DOHH2 (cell line): ENCODE measurements around the gene LRMDA.

ENCODE experiments used
- CTCF ChIP-seq: fragments of 200-600 bp; sonication (generic); IDR thresholded peaks from one replicate; pipeline ENCODE4 v1.5.1; 2014; ENCODE audit warnings: antibody characterized with exemption, mild to moderate bottlenecking, low read depth, low read length; ENCODE audit not compliant: poor library complexity, severe bottlenecking
- EZH2phosphoT487 ChIP-seq: fragments of 200-600 bp; sonication (generic); IDR thresholded peaks from 2 replicates; pipeline ENCODE4 v1.6.1; 2017; ENCODE audit warnings: borderline replicate concordance, mild to moderate bottlenecking, antibody characterized with exemption, low read length, moderate library complexity, mixed read lengths

- TF ChIP-seq CTCF (no peak), EZH2phosphoT487 (no peak)
These were observed 605.5 kb downstream of the LRMDA start for GRCh38 chr10:76036962-76037361.
